Fibroblast of pulmonary artery (primary cell): ENCODE data around the gene EXT2.
A peak's percentile ranks its signal among the peaks of the same experiment; 100 is the strongest.

Experiments
- DNase-seq: peaks from one replicate; pipeline ENCODE4 v3.0.0-alpha.2; 2010; ENCODE audit warnings: low read depth
- H3K4me3 ChIP-seq: replicated peaks from 2 replicates; pipeline ENCODE4 v1.5.1; 2011; ENCODE audit warnings: low read depth, mild to moderate bottlenecking, control low read depth, low read length, moderate library complexity
- TF ChIP-seq, protein P1 (sequence below): IDR thresholded peaks from 2 replicates; pipeline ENCODE4 v1.5.1; 2011; ENCODE audit warnings: mild to moderate bottlenecking, control low read depth, low read length, inconsistent platforms; ENCODE audit errors: missing control alignments

Gene EXT2

DNA sequence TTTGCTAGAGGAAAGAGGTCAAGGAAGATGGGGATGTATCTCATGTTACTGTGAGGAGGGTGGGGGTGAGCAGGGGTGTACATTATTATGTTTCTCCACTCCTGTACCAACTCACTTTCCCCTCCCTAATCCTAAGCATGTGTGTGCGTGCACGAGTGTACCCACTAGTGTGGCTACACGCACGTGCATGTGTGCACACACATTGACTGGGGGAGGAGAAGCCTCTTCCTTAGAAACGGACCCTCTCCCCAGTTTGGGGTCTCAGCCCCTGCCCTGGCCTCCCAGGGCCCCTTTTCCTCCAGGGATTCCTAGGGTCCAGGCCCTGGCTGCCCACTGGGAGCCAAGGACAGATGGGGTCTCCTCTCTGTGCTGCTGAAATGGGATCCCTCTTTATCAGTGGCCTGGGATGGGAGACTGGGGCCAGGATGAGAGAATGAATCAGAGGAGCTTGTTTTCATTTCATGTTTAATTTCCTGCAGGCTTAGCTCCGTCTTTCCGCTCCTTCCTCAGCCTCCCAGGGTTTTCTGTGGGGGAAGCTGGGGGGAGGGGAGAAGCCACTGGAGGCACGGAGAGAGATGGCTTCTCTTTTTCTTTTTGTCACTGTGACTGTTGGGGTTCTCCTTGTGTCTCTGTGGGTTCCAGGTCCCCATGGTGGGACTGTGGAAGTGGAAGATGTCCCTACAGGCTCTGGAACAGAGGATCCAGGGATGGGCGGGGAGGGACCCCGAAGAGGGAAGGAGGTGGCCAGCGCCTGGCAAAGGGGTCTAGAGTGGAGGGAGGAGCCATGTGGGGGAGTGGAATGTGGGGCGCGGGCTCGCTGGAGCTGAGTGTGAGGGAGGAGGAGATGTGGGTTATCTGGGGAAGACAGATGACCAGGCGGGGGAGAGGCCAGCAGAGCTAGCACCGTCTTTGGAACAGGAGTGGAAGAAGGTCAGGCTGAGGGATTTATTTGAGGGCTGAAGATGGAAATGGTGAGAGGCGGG lies 174.2 kb downstream of the EXT2 start:
- TF ChIP-seq, protein P1, sequence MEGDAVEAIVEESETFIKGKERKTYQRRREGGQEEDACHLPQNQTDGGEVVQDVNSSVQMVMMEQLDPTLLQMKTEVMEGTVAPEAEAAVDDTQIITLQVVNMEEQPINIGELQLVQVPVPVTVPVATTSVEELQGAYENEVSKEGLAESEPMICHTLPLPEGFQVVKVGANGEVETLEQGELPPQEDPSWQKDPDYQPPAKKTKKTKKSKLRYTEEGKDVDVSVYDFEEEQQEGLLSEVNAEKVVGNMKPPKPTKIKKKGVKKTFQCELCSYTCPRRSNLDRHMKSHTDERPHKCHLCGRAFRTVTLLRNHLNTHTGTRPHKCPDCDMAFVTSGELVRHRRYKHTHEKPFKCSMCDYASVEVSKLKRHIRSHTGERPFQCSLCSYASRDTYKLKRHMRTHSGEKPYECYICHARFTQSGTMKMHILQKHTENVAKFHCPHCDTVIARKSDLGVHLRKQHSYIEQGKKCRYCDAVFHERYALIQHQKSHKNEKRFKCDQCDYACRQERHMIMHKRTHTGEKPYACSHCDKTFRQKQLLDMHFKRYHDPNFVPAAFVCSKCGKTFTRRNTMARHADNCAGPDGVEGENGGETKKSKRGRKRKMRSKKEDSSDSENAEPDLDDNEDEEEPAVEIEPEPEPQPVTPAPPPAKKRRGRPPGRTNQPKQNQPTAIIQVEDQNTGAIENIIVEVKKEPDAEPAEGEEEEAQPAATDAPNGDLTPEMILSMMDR, result no peak
- DNase-seq, result peak; percentile 65
- peak overlapping the region; percentile 35 for H3K4me3 ChIP-seq

DNA sequence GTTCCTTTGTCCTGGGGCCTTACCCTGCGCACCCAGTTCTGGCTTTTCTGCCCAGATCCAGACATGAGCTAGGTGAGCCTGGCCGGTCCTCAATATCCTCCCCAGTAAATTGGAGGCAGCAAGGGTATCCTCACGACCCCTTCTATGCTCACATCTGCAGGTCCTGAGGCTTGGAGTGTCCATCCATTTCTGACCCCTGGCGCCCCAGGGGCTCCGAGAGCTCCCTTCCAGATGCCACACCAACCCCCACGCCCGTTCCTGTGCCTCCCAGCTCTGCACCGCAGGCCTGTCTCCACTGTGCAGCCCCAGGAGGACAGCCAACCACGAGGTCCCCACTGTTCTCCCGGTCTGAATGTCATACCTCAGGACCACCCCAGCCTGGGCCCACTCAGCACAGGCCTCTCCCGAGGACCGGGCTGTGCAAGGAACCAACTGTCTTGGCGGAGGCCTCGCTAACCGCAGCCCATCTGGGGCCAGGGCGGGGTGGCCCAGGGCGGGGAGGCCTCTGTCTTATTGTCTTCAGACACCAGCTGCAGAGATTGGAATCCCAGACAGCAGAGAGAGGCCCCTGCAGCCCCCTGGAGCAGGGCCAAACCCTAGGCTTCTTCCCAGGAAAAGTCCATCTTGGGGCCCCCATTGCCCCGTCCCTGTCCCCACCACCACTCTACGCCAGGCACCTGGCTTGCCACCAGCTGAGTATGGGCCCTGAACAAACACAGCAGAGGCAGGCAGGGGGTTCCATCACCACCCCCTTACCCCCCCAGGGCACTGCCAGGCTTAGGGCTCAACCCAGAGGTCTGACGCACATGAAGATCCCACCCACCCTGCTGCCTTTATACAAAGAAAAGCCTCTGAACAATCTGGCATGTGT lies 175.2 kb downstream of the EXT2 start:
- TF ChIP-seq, protein P1, result no peak
- peak; percentile 15 for DNase-seq
- no peak overlapping the region for H3K4me3 ChIP-seq

DNA sequence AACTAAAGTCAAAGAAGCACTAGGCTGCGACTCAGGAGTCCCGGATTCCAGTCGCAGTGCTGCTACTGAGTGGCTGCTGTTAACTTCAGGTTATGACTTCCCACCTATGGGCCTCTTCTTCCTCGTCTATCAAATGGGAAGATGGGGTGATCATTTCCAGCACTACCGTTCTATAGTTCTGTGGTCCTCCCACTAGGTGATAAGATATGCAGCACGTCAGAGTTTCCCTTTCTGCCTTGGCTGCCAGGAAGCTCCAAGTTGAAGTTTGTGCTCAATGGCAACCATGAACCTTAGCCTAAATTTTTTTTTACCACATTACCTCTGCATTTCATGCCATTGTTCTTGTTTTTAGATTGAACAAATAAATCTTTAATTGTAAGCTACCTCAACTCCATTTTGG lies 175.8 kb downstream of the EXT2 start:
- no peak for DNase-seq
- TF ChIP-seq, protein P1, result no peak
- no peak overlapping the region for H3K4me3 ChIP-seq

DNA sequence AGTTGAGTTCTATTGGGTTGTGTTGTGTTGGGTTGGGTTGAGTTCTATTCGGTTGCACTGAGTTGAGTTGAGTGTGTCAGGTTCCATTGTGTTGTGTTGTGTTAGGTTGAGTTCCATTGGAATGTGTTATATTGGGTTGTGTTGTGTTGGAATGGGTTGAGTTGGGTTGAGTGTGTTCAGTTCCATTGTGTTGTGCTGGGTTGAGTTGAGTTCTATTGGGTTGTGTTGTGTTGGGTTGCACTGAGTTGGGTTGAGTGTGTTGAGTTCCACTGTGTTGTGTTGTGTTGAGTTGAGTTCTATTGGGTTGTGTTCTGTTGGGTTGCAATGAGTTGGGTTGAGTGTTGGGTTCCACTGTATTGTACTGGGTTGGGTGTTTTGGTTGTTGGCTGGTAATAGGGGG lies 178.9 kb downstream of the EXT2 start:
- TF ChIP-seq, protein P1, result no peak
- H3K4me3 ChIP-seq, result no peak overlapping the region

DNA sequence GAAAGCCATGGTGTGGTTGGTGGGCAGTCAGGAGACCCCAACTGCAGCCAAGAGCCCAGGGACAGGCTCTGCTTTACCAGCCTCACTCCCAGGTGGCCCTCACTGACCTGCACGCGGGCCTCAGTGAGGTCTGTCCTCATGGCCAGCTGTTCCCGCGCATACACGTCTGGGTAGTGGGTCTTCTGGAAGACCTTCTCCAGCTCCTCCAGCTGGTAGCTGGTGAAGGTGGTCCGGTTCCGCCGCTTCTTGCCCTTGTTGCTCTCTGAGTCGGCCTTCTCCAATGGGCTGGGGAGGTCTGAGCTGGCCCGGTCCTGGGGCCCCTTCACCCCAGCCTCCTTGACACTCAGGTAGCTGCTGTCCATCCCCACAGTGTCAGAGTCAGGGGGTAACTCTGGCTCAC lies 179.8 kb downstream of the EXT2 start:
- TF ChIP-seq, protein P1, result no peak
- no peak overlapping the region for H3K4me3 ChIP-seq
- DNase-seq, result no peak

More for the DNA sequence above, 178.9 kb downstream of the EXT2 start:
- DNase-seq, result no peak

DNA sequence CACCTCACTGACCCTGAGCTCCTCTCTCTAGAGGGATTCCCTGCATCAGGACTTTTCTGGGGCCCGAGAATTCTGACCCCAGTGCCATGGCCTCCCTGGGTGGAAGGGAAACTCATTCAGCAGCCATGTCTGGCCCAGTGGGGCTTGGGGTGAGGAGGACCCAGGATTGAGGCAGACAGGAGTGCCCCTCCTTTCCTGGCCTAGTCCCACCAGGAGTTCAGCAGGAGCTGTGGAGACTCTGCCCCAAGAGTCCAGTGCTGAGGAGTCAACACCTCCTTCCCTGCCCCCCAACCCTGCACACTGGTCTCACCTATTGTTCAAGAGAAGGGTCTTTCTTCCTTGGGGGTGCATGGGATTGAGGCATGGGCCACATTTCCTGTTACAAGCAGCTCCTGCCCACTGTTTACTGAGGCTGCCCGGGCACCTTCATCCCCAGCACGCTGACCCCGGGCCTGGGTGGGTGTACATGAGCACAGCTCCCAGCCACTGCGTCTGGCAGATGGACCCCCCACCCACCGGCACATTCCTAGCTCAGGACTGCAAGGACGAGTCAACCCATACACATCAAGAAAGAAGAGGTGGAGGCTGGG lies 180.6 kb downstream of the EXT2 start:
- TF ChIP-seq, protein P1, result no peak
- no peak for DNase-seq
- no peak overlapping the region for H3K4me3 ChIP-seq
